CD4-positive, alpha-beta T cell treated with Interleukin-1 beta for 1 hour (primary cell): ENCODE measurements around the gene ANP32E.
A peak's percentile ranks its signal among the peaks of the same experiment; 100 is the strongest.

ENCODE experiments used
- DNase-seq, 2 donors: peaks; one replicate each; pipeline ENCODE4 v3.0.0-alpha.2; 2020 to 2022

The ANP32E gene

GRCh38 chr1:150235852-150236613 lies at the start of gene ANP32E:
Gene ANP32E, minus strand, starts transcription at chr1:150236112. Its CDS starts 326 bp downstream, at chr1:150235786.
- peak; percentile 97 to 98 for DNase-seq

- no peak for DNase-seq
These were observed 47.3 kb upstream of the ANP32E start for GRCh38 chr1:150283260-150283659.

- DNase-seq: no peak
These were observed 46.6 kb upstream of the ANP32E start for GRCh38 chr1:150282558-150282958.

- peak; percentile 90 to 91 for DNase-seq
These were observed 46.0 kb upstream of the ANP32E start, which contains the start of gene CIART for GRCh38 chr1:150281758-150282557. Gene CIART, plus strand, starts transcription at chr1:150282554. Its CDS starts 714 bp downstream, at chr1:150283268.

GRCh38 chr1:150281221-150281757 lies 45.4 kb upstream of the ANP32E start:
- peak; percentile 71 for DNase-seq

- no peak for DNase-seq
These were observed 44.3 kb upstream of the ANP32E start for GRCh38 chr1:150280138-150280707.

- no peak for DNase-seq
These were observed 37.4 kb upstream of the ANP32E start for GRCh38 chr1:150273311-150273710.

- no peak for DNase-seq
These were observed 35.5 kb upstream of the ANP32E start for GRCh38 chr1:150271291-150271959.

GRCh38 chr1:150269451-150269850 lies 33.5 kb upstream of the ANP32E start:
- no peak for DNase-seq

GRCh38 chr1:150268705-150269403 lies 32.9 kb upstream of the ANP32E start, which contains the start of gene APH1A:
Gene APH1A, minus strand, starts transcription at chr1:150269016. Its CDS starts 206 bp downstream, at chr1:150268810.
- peak; percentile 94 to 95 for DNase-seq

- DNase-seq: peak; percentile 59 to 65
These were observed 32.4 kb upstream of the ANP32E start for GRCh38 chr1:150268340-150268704.

- no peak for DNase-seq
These were observed 32.0 kb upstream of the ANP32E start for GRCh38 chr1:150267896-150268295.

- DNase-seq: no peak
These were observed 27.6 kb upstream of the ANP32E start for GRCh38 chr1:150263549-150263948.

GRCh38 chr1:150262388-150263320 lies 26.7 kb upstream of the ANP32E start:
- no peak for DNase-seq

- no peak for DNase-seq
These were observed 25.5 kb upstream of the ANP32E start for GRCh38 chr1:150261367-150261766.

- no peak for DNase-seq
These were observed 24.1 kb upstream of the ANP32E start for GRCh38 chr1:150259758-150260669.

- DNase-seq: no peak
These were observed 23.3 kb upstream of the ANP32E start for GRCh38 chr1:150259217-150259616.

GRCh38 chr1:150257624-150258585 lies 22.0 kb upstream of the ANP32E start, which contains the start of gene CA14:
Gene CA14, plus strand, starts transcription at chr1:150257774. Its CDS starts 355 bp downstream, at chr1:150258129.
- DNase-seq: no peak
